Breast epithelium (tissue), 3 donors: ENCODE measurements around the gene ASAH2.

Source experiments
- CTCF ChIP-seq, 3 donors: fragments of 450-650 bp; IDR thresholded peaks; one replicate each; pipeline ENCODE4 v1.5.1; 2016 to 2017; ENCODE audit warnings: antibody characterized with exemption in 3 of 3, mild to moderate bottlenecking in 3 of 3, moderate library complexity in 3 of 3
- POLR2A ChIP-seq: fragments of 450-650 bp; IDR thresholded peaks from one replicate; pipeline ENCODE4 v1.6.1; 2016; ENCODE audit warnings: antibody characterized with exemption, mild to moderate bottlenecking, moderate library complexity
- POLR2AphosphoS5 ChIP-seq, 3 donors: sonication (generic); formaldehyde crosslinking; IDR thresholded peaks; one replicate each; pipeline ENCODE4 v1.6.1; 2017; ENCODE audit warnings: antibody characterized with exemption in 3 of 3

DNA sequence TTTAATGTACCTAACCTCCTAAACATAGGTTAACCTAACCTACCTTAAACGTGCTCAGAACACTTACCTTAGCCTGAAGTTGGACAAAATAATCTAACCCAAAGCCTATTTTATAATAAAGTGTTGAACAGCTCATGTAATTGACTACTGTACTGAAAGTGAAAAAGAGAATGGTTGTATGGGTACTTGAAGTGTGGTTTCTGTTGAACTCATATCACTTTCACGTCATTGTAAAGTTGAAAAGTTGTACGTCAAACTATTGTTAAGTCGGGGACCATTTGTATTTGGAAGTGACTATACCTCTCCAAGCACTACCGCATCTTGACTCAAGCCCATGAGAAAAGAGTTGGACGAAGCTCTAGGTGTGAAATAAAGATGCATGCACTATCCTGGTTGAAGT is 37.9 kb upstream of the ASAH2 start:
- TF ChIP-seq CTCF (IDR thresholded peaks at IDR 0.05) (no peak), POLR2A (no peak), POLR2AphosphoS5 (IDR thresholded peaks at IDR 0.05) (no peak)
